Medulla oblongata (tissue), 1 donor: ENCODE measurements around the gene MAD2L1BP.
A peak's percentile ranks its signal among the peaks of the same experiment; 100 is the strongest.

Experiments used
- DNase-seq: peaks from one replicate; pipeline ENCODE4 v3.0.0-alpha.2; 2015; ENCODE audit errors: extremely low spot score

The MAD2L1BP gene

GRCh38 chr6:43666196-43666920 is 30.7 kb downstream of the MAD2L1BP start:
- DNase-seq, result no peak

DNA sequence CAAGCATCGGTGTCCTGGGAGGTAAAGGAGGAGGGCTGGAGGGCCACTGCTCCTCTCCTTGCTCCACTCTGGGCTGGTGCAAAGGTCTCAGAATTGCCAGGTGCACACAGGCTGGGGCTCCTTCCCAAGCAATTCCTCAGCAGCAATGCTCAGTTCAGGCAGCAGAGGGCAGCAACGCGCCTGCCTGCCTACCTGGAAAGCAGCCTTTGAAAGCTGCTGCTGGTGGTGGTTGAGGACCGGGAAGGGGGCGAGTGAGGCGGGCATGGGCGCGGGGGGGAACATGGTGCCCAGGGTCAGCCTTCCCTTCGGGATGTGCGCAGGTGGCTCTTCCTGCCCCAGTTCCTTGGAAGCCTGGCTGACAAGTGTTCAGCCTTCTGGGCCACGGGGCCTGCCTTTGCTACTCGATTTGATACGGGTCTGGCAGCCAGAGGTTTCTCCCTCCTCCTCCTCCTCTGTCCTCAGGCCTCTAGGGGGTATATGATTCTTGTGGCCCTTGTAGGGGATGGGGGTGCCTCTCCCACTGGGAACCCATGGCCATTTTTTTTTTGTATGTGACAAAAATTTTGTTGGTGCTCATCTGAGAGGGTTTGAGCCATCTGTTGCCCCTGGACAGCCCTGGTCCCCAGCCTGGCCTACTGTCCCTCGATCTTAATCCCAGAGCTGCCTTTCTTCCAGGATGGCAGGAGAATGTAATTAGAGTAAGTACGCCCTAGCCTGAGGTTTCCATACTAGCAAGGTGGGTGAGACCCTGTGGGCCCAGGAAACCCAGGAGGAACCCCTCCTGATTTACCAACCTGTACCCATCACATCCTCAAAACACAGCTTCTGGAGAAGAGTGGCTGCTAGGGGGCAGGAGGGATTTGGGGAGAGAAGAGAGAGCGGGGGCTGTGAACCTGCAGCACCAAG is 31.9 kb downstream of the MAD2L1BP start:
- peak; percentile 85 for DNase-seq

DNA sequence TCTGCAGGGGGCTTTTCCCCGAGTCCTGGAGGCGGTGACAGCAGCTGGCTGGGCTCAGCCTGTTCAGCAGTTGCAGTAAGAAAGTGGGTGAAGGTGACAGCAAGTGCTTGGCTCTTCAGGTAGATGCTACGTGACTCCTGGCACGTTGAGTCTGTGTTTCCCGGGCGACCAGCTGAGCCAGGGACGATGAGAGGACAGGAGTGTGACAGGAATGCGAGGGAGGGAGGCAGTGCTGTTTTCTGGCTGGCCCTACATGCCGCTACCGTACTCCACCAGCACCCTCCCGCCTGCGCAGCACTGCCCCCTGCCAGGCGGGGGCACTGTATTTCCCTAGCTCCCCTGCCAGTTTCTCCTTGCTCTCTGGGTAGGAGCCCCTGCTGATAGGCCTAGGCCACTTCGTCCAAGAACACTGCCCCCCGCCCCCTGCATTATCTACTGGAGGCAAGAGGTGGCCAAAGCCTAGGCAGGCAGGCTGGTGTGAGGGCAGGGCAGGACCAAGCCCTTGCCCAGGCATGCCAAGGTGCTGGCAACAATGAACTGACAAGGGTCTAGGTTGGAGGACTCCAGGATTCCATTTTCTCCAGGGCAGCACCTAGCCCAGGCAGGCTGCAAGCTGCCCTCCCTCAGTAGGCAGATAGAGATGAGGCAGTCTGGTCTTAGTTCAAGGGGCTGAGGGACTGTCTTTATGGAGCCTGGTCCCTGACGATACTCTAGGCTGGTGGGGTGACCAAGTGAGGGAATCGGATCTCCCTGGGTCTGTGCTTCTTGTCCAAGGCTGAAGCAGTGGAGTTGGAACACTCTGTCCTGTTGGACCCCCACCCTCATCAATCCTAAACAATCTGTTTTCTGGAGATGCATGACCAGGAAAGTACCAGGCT is 32.8 kb downstream of the MAD2L1BP start:
- DNase-seq, result peak; percentile 42

- peak; percentile 75 for DNase-seq
Observed at GRCh38 chr6:43669050-43669921, 33.6 kb downstream of the MAD2L1BP start.

DNA sequence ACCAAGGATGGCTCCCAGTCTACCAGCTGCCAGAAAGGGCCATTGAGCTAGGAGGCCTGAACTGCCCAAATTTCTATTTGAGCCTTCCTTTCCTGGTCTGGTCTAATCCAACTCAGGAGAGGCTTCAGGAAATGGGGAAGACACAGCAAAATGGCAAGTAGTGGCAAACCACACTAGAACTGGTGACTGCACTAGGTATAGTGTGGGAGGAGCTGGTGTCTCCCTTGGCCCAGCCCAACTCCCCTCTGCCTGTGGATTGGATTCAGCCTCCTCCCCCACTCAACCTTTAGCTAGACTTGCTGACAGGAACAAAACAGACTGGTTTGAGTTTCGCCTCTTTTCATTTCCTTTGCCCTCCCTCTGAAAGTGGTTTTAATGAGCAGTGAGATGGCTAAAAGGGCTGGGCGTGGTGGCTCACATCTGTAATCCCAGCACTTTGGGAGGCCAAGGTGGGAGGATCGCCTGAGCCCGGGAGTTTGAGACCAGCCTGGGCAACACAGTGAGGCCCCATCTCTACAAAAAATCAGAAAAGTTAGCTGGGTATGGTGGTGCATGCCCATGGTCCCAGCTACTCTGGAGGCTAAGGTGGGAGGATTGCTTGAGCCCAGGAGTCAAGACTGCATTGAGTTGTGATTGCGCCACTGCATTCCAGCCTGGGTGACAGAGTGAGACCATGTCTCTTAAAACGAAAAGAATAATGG is 34.4 kb downstream of the MAD2L1BP start:
- DNase-seq, result no peak

GRCh38 chr6:43670623-43670986 is 35.0 kb downstream of the MAD2L1BP start:
- no peak for DNase-seq

DNA sequence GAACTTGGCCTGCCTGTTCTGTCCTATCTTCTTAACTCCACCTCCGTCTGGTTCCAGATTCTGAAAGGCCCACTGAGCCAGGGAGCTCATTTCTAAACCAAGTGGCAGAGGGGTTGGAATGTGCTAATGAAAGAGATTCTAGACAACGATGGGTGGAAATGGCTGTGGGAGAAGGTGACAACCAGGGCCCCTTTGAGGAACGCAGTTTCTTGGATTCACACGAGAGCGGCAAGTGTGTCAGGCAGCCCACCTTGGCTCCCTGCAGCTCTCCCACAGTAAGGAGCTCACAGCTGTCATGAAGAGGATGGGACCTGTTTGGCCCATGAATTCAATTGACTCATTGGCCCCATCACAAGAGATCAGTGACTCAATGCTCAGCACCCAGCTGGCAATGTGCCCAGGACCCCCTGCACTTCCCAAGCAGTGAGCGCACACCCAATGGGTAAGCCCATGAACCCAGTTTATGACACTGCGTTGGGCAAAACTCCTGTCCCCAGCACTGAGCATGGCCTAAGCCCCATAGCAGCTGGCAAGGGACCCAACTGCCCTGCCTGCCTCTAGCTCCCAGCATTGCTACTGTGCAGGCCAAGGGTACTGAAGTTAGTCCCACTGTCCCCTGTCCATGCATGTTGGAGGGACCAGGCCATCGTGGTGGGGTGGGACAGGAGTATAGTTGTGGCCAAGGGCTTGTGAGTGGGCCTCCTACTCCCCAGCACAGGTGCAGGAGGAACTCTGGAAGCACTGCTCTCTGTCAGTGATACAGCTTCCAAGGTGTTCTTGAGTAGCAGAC is 35.6 kb downstream of the MAD2L1BP start:
- DNase-seq, result no peak

DNA sequence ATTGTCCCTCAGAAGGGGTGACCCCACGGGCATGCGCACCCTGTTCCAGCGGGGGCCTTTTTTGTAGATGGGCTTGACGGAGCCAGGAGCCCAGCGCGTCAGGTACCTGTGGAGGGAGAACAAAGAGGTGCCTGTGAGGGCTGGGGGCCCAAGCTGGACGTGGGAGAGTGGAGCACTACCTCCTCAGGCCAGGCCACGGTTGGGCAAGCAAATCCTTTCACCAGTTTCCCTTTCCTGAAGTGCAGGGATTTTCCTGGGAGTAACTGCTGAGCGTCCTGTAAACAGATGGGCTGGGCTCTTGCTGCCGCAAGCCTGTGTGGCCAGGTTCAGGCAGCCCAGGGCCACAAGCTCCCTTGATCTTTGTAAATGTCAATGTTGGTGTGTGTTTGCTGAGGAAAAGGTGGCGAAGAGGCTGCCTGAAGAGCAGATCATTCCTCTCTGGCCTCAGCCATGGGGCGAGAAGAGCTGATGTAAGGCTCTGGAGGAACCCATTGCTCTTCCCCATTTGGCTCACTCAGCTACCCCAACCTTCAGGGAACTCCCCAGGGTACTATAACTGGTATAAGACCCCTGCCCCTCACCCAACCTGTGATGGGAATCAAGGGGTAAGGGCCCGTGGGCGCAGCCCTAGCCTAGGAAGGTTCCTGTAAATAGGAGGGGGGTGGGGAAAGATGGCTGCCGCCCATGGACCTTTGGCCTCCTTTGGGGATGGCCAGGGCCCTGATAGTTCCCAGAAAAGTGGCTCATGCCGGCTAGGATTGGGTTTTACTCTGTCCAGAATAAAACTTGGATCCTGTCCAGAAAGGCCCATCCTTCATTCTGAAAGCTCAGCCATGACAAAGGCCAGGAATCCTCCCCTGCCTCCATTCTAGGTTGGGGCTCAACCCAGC is 36.4 kb downstream of the MAD2L1BP start:
- DNase-seq, result no peak

DNA sequence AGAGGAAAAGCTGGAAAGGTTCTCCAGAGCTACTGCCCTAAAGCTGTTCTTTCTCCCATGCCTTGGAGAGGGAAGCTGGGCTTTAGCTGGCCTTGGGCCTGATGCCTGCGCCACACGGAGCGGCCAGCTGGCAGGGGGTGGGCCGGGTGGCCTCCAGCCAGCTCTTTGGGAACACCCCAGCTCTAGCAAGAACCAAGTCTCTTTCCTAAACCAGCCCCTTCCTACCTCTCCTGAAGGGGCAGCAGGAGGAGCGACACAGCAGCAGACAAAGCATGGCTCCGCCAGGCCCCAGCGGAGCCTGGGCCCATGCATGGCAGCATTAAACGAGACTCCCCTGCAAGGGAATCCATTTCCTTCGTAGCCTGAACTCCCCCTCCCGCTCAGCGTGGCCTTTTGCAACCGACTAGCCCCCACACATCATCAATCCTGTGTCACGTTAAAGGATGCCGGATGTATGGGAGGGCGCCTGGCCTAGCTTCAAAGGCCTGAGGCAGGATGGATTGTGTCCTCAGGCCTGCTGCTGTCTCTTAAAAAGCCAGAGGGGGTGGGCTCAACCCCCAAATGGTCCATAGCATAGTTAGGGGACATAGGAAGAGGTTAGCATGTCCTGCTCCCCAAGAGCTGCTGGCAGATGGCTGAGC is 37.9 kb downstream of the MAD2L1BP start:
- peak; percentile 60 for DNase-seq

GRCh38 chr6:43674291-43674690 is 38.7 kb downstream of the MAD2L1BP start:
- no peak for DNase-seq

DNA sequence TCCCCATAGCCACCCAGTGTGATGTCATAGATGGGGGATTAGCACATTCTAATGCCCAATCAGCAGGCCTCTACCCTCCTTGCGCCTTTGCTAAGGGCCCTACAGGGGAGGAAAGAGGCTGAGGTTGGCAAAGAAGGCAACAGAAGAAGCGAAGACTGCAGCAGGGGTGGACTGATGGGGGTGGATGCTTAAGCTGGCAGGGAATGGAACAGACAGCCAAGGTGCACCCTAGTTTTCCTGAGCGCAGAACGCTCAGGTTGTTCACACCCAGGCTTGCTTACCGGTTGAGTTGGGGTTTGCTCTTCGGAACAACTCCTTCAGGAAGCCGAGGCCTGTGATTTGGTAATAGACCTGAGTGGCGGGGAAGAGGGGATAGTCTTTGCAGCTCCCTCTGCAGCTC is 39.3 kb downstream of the MAD2L1BP start:
- DNase-seq, result no peak

GRCh38 chr6:43676962-43677606 is 41.4 kb downstream of the MAD2L1BP start:
- no peak for DNase-seq

DNA sequence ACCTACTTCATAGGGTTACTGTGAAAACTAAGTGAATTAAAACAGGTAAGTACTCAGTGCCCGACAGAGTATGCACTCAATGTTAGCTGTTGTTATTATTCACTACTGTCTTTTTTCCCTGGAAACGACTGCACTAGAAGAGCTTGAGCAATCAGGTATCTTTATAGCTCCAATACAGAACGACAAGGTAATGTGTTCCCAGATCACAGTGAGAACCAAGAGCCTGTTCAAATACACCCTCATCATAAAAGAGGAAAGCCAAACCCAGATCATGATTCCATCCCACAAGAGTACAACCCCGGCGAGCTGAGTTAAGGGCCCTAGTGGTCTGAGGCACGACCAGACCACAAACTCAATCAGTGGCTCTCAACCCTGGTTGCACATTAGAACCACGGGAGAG is 42.1 kb downstream of the MAD2L1BP start:
- no peak for DNase-seq

- DNase-seq, result no peak
Observed at GRCh38 chr6:43678341-43678740, 42.7 kb downstream of the MAD2L1BP start.

- no peak for DNase-seq
Observed at GRCh38 chr6:43679057-43679456, 43.4 kb downstream of the MAD2L1BP start.

DNA sequence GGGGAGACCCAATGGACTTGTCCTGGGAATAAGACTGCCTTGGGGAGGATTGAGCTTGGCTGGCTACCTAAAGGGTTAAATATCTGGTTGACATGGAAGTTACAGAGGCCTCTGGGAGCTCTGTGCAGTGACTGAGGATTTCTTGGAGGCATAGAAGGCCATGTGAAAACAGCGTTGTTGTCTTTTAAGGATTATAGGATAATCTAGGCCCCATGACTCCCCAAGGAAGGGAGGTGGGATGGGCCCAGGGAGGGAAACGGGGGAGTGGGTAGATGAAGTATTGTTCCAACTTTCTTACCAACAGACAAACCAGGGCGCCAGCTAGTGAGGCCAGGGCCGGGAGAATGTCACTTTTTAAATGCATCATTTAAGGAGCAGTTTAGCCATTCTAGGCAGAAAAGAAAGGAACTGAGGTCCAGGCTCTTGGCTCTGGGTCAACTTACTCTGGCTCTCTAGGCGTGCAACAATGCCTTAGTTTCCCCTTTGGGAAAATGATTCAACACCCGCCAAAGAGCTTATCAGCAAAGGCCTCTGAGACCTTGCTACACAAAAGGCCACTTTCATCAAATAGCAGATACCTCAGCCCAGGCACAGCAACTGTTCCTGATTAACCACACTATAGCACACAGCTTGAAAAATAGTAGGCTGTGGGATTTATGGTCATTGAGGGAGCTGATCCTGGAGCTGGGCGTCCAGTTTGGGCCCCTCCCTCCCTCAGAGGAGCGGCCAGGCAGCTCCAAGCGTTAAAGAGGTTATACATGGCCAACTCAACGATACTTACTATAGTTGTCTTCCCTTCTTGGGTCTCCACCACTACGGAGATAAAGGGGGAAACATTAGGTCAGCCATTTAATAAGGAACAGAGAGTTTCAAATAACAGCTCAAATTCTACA is 44.9 kb downstream of the MAD2L1BP start:
- no peak for DNase-seq

DNA sequence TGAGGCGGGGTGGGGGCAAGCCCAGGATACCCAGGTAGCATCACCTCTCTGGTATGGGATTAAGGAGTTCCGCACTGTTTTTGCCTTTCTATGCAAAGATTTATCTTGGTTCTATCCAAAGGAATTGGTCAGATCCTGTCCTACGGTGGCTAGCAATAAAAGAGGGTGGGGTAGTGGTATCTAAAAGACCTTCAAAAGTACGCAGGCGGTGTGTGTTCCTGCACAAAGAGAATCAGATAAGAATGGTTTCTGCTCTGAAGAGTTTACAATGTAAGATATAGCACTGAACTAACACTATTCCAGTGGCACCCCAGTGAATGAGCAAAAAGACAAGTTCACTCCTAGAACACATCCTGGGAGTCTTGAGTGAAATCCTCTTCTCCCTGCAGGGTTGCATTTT is 45.7 kb downstream of the MAD2L1BP start:
- DNase-seq, result no peak
